AG09319 (cell line): Measurements from ENCODE around the gene SLC12A7.

Experiments
- DNase-seq: peaks from one replicate; pipeline ENCODE4 v3.0.0-alpha.2; 2010; ENCODE audit warnings: low read depth; ENCODE audit errors: extremely low read depth
- CTCF ChIP-seq: IDR thresholded peaks from 2 replicates; pipeline ENCODE4 v1.5.1; 2011; ENCODE audit warnings: low read depth, mild to moderate bottlenecking, inconsistent platforms, low read length, moderate library complexity

Gene SLC12A7

GRCh38 chr5:1059884-1060263 lies 52.0 kb downstream of the SLC12A7 start:
- no peak for DNase-seq
- no peak for TF ChIP-seq CTCF

GRCh38 chr5:1058988-1059883 lies 52.6 kb downstream of the SLC12A7 start:
- TF ChIP-seq CTCF: no peak

GRCh38 chr5:1058083-1058945 lies 53.5 kb downstream of the SLC12A7 start:
- DNase-seq: no peak
- no peak for TF ChIP-seq CTCF

More at GRCh38 chr5:1058988-1059883, 52.6 kb downstream of the SLC12A7 start:
- no peak for DNase-seq

GRCh38 chr5:1057485-1058082 lies 54.3 kb downstream of the SLC12A7 start:
- TF ChIP-seq CTCF: no peak
- DNase-seq: no peak

GRCh38 chr5:1056611-1057484 lies 55.0 kb downstream of the SLC12A7 start:
- no peak for DNase-seq

More at GRCh38 chr5:1056611-1057484, 55.0 kb downstream of the SLC12A7 start:
- TF ChIP-seq CTCF: no peak
